ENCODE data around the gene CD9. TPM values are rescaled to one million over a fixed set of nuclear protein-coding genes. Genes with fewer than 3 reads are reported as not detected.

Gene CD9
- total RNA-seq, 1 donor from 2014 or later = 437 TPM

DNA sequence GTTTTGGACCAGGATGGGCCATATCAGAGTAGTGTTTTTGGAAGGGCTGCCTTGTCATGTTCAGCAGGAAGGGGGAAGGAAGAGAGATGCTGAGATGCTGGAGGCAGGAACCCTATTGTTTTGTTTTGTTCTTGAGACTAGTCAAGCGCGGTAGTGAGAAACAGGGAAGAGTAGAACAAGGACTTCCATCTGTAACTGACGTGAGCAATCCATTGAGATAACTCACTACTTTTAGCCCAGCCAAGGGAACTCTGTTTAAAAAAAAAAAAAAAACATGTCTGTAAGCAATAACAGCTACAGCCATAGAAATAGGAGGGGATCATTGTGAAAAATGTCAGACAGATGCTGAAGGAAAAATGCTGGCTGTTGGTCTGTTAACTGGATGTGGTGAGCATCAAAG, 34.0 kb downstream of the CD9 start:
- no peak for ATAC-seq
- no peak for TF ChIP-seq CTCF (IDR thresholded peaks at IDR 0.05)
- Histone ChIP-seq H3K4me3 (no peak overlapping the region), H3K4me1 (peaks cover 71% of the 10 kb centered on the region), H3K9me3 (no peaks in the 10 kb centered on the region), H3K27me3 (ENCODE audit: low read depth) (no peaks in the 10 kb centered on the region), H3K27ac (no peak overlapping the region), H3K36me3 (peaks cover 69% of the 10 kb centered on the region)
- intact Hi-C loops (cut with DNase I) = no loop called here
- DNase-seq = no peak

DNA sequence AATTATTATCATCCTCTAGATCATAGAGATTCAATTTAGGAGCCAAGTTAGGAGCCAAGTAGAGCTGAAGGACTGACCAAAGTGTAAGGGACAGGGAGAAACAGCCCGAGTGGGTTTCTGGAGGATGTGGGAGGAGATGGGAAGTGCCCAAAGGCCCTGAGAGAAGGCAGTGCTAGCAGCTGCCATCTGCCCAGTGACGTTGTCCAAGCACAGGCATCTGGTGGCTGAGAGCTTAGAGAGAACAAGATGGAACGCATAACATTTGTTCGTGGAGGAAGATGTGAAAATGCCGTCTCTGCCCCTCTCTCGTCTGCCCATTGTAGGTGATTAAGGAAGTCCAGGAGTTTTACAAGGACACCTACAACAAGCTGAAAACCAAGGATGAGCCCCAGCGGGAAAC, 34.7 kb downstream of the CD9 start:
- no peak for TF ChIP-seq CTCF (IDR thresholded peaks at IDR 0.05)
- no peaks in the 10 kb centered on the region for H3K27me3 ChIP-seq (ENCODE audit: low read depth)
- peak overlapping the region; percentile 44 for H3K27ac ChIP-seq
- peaks cover 64% of the 10 kb centered on the region for H3K4me1 ChIP-seq
- H3K4me3 ChIP-seq = no peak overlapping the region
- H3K9me3 ChIP-seq = no peaks in the 10 kb centered on the region
- intact Hi-C loops (cut with DNase I) = no loop called here
- ATAC-seq = no peak
- no peak for DNase-seq
- H3K36me3 ChIP-seq = peaks cover 73% of the 10 kb centered on the region

- H3K4me3 ChIP-seq = no peak overlapping the region
- ATAC-seq (peak; percentile 84 to 85), DNase-seq (peak; percentile 86)
- TF ChIP-seq CTCF (IDR thresholded peaks at IDR 0.05) = no peak
- peaks cover 58% of the 10 kb centered on the region for H3K4me1 ChIP-seq
- intact Hi-C loops (cut with DNase I) = no loop called here
- H3K36me3 ChIP-seq = peaks cover 73% of the 10 kb centered on the region
- no peaks in the 10 kb centered on the region for H3K27me3 ChIP-seq (ENCODE audit: low read depth)
- H3K27ac ChIP-seq = peak overlapping the region; percentile 61
- H3K9me3 ChIP-seq = no peaks in the 10 kb centered on the region
Observed at GRCh38 chr12:6235499-6235898, 35.3 kb downstream of the CD9 start.

GRCh38 chr12:6235906-6236640, 35.9 kb downstream of the CD9 start:
- TF ChIP-seq CTCF (IDR thresholded peaks at IDR 0.05) = no peak
- H3K4me3 ChIP-seq = no peak overlapping the region
- peaks cover 55% of the 10 kb centered on the region for H3K4me1 ChIP-seq
- intact Hi-C loops (cut with DNase I) = no loop called here
- H3K27me3 ChIP-seq (ENCODE audit: low read depth) = no peaks in the 10 kb centered on the region
- peak in 1 of 2 donors; percentile 1 for ATAC-seq
- no peaks in the 10 kb centered on the region for H3K9me3 ChIP-seq
- peaks cover 73% of the 10 kb centered on the region for H3K36me3 ChIP-seq
- H3K27ac ChIP-seq = peak overlapping the region; percentile 61
- no peak for DNase-seq

GRCh38 chr12:6236641-6236940, 36.4 kb downstream of the CD9 start:
- Histone ChIP-seq H3K4me1 (peaks cover 55% of the 10 kb centered on the region), H3K4me3 (no peak overlapping the region), H3K36me3 (peaks cover 73% of the 10 kb centered on the region), H3K9me3 (no peaks in the 10 kb centered on the region), H3K27ac (no peak overlapping the region), H3K27me3 (ENCODE audit: low read depth) (no peaks in the 10 kb centered on the region)
- no peak for DNase-seq
- no peak for TF ChIP-seq CTCF (IDR thresholded peaks at IDR 0.05)
- ATAC-seq = no peak
- intact Hi-C loops (cut with DNase I) = no loop called here
